PFSK-1 (cell line): Measurements from ENCODE around the gene GRID1.

Experiments
- FOXP2 ChIP-seq: optimal IDR thresholded peaks from 2 replicates; pipeline ENCODE3; 2011; ENCODE audit warnings: borderline replicate concordance, control low read depth, inconsistent platforms; ENCODE audit not compliant: insufficient read depth; ENCODE audit errors: extremely low read length, extremely low read depth
- POLR2AphosphoS5 ChIP-seq: IDR thresholded peaks from 2 replicates; pipeline ENCODE4 v1.6.1; 2012; ENCODE audit warnings: low read depth, mild to moderate bottlenecking, control low read depth, low read length, moderate library complexity
- REST ChIP-seq, 2 experiments: IDR thresholded peaks; 2 replicates each; pipeline versions ENCODE4 v1.6.1 to v1.8.0; 2011 to 2012; ENCODE audit warnings: low read depth in 2 of 2, low read length in 2 of 2, control low read depth in 1 of 2, inconsistent platforms in 1 of 2, mild to moderate bottlenecking in 1 of 2, moderate library complexity in 1 of 2; ENCODE audit not compliant: insufficient read depth in 1 of 2
- SIN3A ChIP-seq: IDR thresholded peaks from 2 replicates; pipeline ENCODE4 v1.6.1; 2012; ENCODE audit warnings: mild to moderate bottlenecking, low read length, moderate library complexity, borderline replicate concordance; ENCODE audit not compliant: insufficient read depth
- TAF1 ChIP-seq: IDR thresholded peaks from 2 replicates; pipeline ENCODE4 v1.6.1; 2012; ENCODE audit warnings: low read length, control low read depth, borderline replicate concordance; ENCODE audit not compliant: insufficient read depth

Gene GRID1

GRCh38 chr10:86162036-86162435 lies 204.6 kb downstream of the GRID1 start:
- TF ChIP-seq SIN3A (no peak), FOXP2 (no peak), REST (IDR thresholded peaks at IDR 0.05; ENCODE audit: insufficient read depth in 1 of 2, low read depth in 2 of 2, low read length in 2 of 2) (no peak), TAF1 (no peak), POLR2AphosphoS5 (no peak)

GRCh38 chr10:86160890-86161585 lies 205.6 kb downstream of the GRID1 start:
- TF ChIP-seq TAF1 (no peak), REST (IDR thresholded peaks at IDR 0.05; ENCODE audit: insufficient read depth in 1 of 2, low read depth in 2 of 2, low read length in 2 of 2) (no peak), SIN3A (no peak), POLR2AphosphoS5 (no peak), FOXP2 (no peak)

- TF ChIP-seq FOXP2: no peak
- no peak for TF ChIP-seq SIN3A
- TF ChIP-seq POLR2AphosphoS5: no peak
- TF ChIP-seq REST (IDR thresholded peaks at IDR 0.05; ENCODE audit: insufficient read depth in 1 of 2, low read depth in 2 of 2, low read length in 2 of 2): no peak
- no peak for TF ChIP-seq TAF1
Observed at GRCh38 chr10:86159797-86160196, 206.8 kb downstream of the GRID1 start.

- TF ChIP-seq POLR2AphosphoS5 (no peak), TAF1 (no peak), REST (IDR thresholded peaks at IDR 0.05; ENCODE audit: insufficient read depth in 1 of 2, low read depth in 2 of 2, low read length in 2 of 2) (no peak)
Observed at GRCh38 chr10:86155054-86155921, 211.3 kb downstream of the GRID1 start.

- TF ChIP-seq FOXP2: no peak
- TF ChIP-seq REST (IDR thresholded peaks at IDR 0.05; ENCODE audit: insufficient read depth in 1 of 2, low read depth in 2 of 2, low read length in 2 of 2): no peak
- no peak for TF ChIP-seq TAF1
- TF ChIP-seq POLR2AphosphoS5: no peak
- no peak for TF ChIP-seq SIN3A
Observed at GRCh38 chr10:86153751-86154150, 212.8 kb downstream of the GRID1 start.
